Renal pelvis (tissue), 3 donors: ENCODE results near the gene GYG2. TPM values are rescaled to one million over a fixed set of nuclear protein-coding genes. Genes with fewer than 3 reads are reported as not detected.

Experiments
- polyA plus RNA-seq, 3 donors: library from polyadenylated mRNA; unstranded; fragments of 120-200 nt; gene quantifications; one replicate each; pipeline ENCODE4 v1.2.1, GENCODE V29; 2013; ENCODE audit not compliant: insufficient read length in 3 of 3

Gene GYG2
- polyA plus RNA-seq, 3 donors, result 16.4 to 21.5 (median 17.6) TPM

Other genes with a start within 250 kb of the GYG2 start
- 100 to 1,000 TPM; 130 to 209 (median 193) TPM for gene CD99, start 137.6 kb upstream of the GYG2 start, polyA plus RNA-seq
- gene XG, start 76.9 kb upstream of the GYG2 start, polyA plus RNA-seq, result under 1 TPM; 0.25 to 0.33 (median 0.30) TPM
- 10 to 100 TPM; 49.0 to 82.2 (median 51.7) TPM for gene ARSD, start 100.4 kb downstream of the GYG2 start, polyA plus RNA-seq
- not detected for gene ARSH, start 177.6 kb downstream of the GYG2 start, polyA plus RNA-seq
- gene ARSF, start 212.5 kb downstream of the GYG2 start, polyA plus RNA-seq, result under 1 TPM; 0.18 to 0.34 (median 0.23) TPM